Neural cell (in vitro differentiated cells): ENCODE data around the gene PLCB4. TPM values are rescaled to one million over a fixed set of nuclear protein-coding genes. Genes with fewer than 3 reads are reported as not detected.

ENCODE experiments used
- H2AFZ ChIP-seq: fragments of 200-600, 300-800 bp; sonication (generic), shearing (Covaris generic); 2 replicates; pipeline ENCODE4 v1.6.0; 2014; ENCODE audit warnings: low read depth, mild to moderate bottlenecking, antibody characterized with exemption, low read length, moderate library complexity
- H3F3A ChIP-seq: fragments of 200-600 bp; shearing (Covaris generic); 2 replicates; pipeline ENCODE4 v1.6.1; 2016; ENCODE audit warnings: mild to moderate bottlenecking, moderate library complexity, mixed read lengths, antibody characterized with exemption, low read length; ENCODE audit not compliant: insufficient read depth, poor library complexity, severe bottlenecking
- H3K27ac ChIP-seq: fragments of 200-600, 300-800 bp; sonication (generic), shearing (Covaris generic); 2 replicates; pipeline ENCODE4 v1.5.1; 2014; ENCODE audit warnings: mild to moderate bottlenecking, low read length, moderate library complexity
- H3K27me3 ChIP-seq: fragments of 300-800, 200-600 bp; sonication (generic), shearing (Covaris generic); 2 replicates; pipeline ENCODE4 v1.6.0; 2014; ENCODE audit warnings: mild to moderate bottlenecking, low read depth, low read length, moderate library complexity; ENCODE audit not compliant: insufficient read depth
- H3K36me3 ChIP-seq: fragments of 300-800, 200-600 bp; sonication (generic), shearing (Covaris generic); 2 replicates; pipeline ENCODE4 v1.5.1; 2014; ENCODE audit warnings: mild to moderate bottlenecking, antibody characterized with exemption, low read length, moderate library complexity; ENCODE audit not compliant: insufficient read depth
- H3K4me2 ChIP-seq: fragments of 300-800, 200-600 bp; sonication (generic), shearing (Covaris generic); 2 replicates; pipeline ENCODE4 v1.6.0; 2014; ENCODE audit warnings: mild to moderate bottlenecking, low read length
- H3K4me3 ChIP-seq: fragments of 300-800, 200-600 bp; sonication (generic), shearing (Covaris generic); 2 replicates; pipeline ENCODE4 v1.5.1; 2014; ENCODE audit warnings: mild to moderate bottlenecking, low read length, moderate library complexity
- H3K79me2 ChIP-seq: fragments of 200-600 bp; shearing (Covaris generic); replicated peaks from 2 replicates; pipeline ENCODE4 v1.6.0; 2014; ENCODE audit warnings: mild to moderate bottlenecking, low read length, moderate library complexity; ENCODE audit not compliant: insufficient read depth
- H3K9ac ChIP-seq: fragments of 300-800, 200-600 bp; sonication (generic), shearing (Covaris generic); 2 replicates; pipeline ENCODE4 v1.6.1; 2016; ENCODE audit warnings: mild to moderate bottlenecking, low read length, mixed read lengths
- H3K9me2 ChIP-seq: fragments of 200-600 bp; shearing (Covaris generic); 2 replicates; pipeline ENCODE4 v1.6.1; 2016; ENCODE audit warnings: mild to moderate bottlenecking, low read length, mixed read lengths; ENCODE audit not compliant: insufficient read depth
- H3K9me3 ChIP-seq: fragments of 200-600, 300-800 bp; sonication (generic), shearing (Covaris generic); 2 replicates; pipeline ENCODE4 v1.6.1; 2016; ENCODE audit warnings: mild to moderate bottlenecking, mixed run types, low read length, moderate library complexity, mixed read lengths
- H4K20me1 ChIP-seq: fragments of 200-600 bp; shearing (Covaris generic); 2 replicates; pipeline ENCODE4 v1.6.1; 2016; ENCODE audit warnings: mild to moderate bottlenecking, mixed run types; ENCODE audit not compliant: insufficient read depth
- CTCF ChIP-seq: fragments of 450-650 bp; IDR thresholded peaks from 2 replicates; pipeline ENCODE4 v1.5.1; 2014; ENCODE audit warnings: antibody characterized with exemption, mild to moderate bottlenecking, moderate library complexity; ENCODE audit not compliant: poor library complexity, severe bottlenecking
- EP300 ChIP-seq: fragments of 450-650 bp; conservative IDR thresholded peaks from 2 replicates; pipeline ENCODE4 v1.6.1; 2014; ENCODE audit warnings: antibody characterized with exemption, mild to moderate bottlenecking, moderate library complexity; ENCODE audit not compliant: poor library complexity, severe bottlenecking
- EZH2 ChIP-seq: fragments of 200-600, 300-800 bp; shearing (Covaris generic), sonication (generic); IDR thresholded peaks from 2 replicates; pipeline ENCODE4 v1.6.1; 2014; ENCODE audit warnings: antibody characterized with exemption, low read length, borderline replicate concordance, mild to moderate bottlenecking; ENCODE audit not compliant: insufficient read depth, poor library complexity, severe bottlenecking
- MXI1 ChIP-seq: fragments of 450-650 bp; conservative IDR thresholded peaks from 2 replicates; pipeline ENCODE4 v1.6.1; 2014; ENCODE audit warnings: antibody characterized with exemption, mild to moderate bottlenecking; ENCODE audit not compliant: poor library complexity, severe bottlenecking
- POLR2AphosphoS5 ChIP-seq: IDR thresholded peaks from 2 replicates; pipeline ENCODE4 v1.6.1; 2012
- RAD21 ChIP-seq: fragments of 450-650 bp; conservative IDR thresholded peaks from 2 replicates; pipeline ENCODE4 v1.6.1; 2014; ENCODE audit warnings: antibody characterized with exemption, mild to moderate bottlenecking, moderate library complexity
- REST ChIP-seq: IDR thresholded peaks from 2 replicates; pipeline ENCODE4 v1.6.1; 2012; ENCODE audit warnings: borderline replicate concordance
- SMC3 ChIP-seq: fragments of 450-650 bp; conservative IDR thresholded peaks from 2 replicates; pipeline ENCODE4 v1.6.1; 2014; ENCODE audit warnings: antibody characterized with exemption, mild to moderate bottlenecking, moderate library complexity; ENCODE audit not compliant: poor library complexity
- TAF1 ChIP-seq: IDR thresholded peaks from 2 replicates; pipeline ENCODE4 v1.6.1; 2012; ENCODE audit warnings: low read depth
- polyA plus RNA-seq: library from polyadenylated mRNA; depleted of rRNA; stranded (reverse); fragments of >200 nt; gene quantifications from 2 replicates; pipeline ENCODE4 v1.2.3, GENCODE V29; 2014

PLCB4 gene
- polyA plus RNA-seq, 1 donor from 2014 or later: 13.1 TPM

GRCh38 chr20:9323622-9324021, 254.7 kb downstream of the PLCB4 start:
- H3K4me3 ChIP-seq: no peak overlapping the region
- H3K9me3 ChIP-seq: no peaks in the 10 kb centered on the region
- TF ChIP-seq REST (no peak), CTCF (no peak), EP300 (no peak), EZH2 (no peak), SMC3 (no peak)
- no peak overlapping the region for H2AFZ ChIP-seq
- H3K27me3 ChIP-seq: no peaks in the 10 kb centered on the region
- H3F3A ChIP-seq: no peaks in the 10 kb centered on the region
- H3K9ac ChIP-seq: no peak overlapping the region
- H3K4me2 ChIP-seq: no peak overlapping the region
- H3K79me2 ChIP-seq: no peaks in the 10 kb centered on the region
- H3K27ac ChIP-seq: no peak overlapping the region
- no peaks in the 10 kb centered on the region for H3K9me2 ChIP-seq
- no peaks in the 10 kb centered on the region for H4K20me1 ChIP-seq
- H3K36me3 ChIP-seq: no peaks in the 10 kb centered on the region

GRCh38 chr20:9329355-9330101, 260.6 kb downstream of the PLCB4 start:
- Histone ChIP-seq H3K4me2 (no peak overlapping the region), H3F3A (no peaks in the 10 kb centered on the region)

GRCh38 chr20:9330151-9330550, 261.3 kb downstream of the PLCB4 start:
- Histone ChIP-seq H3K9me3 (no peaks in the 10 kb centered on the region), H2AFZ (no peak overlapping the region), H3F3A (no peaks in the 10 kb centered on the region), H3K9me2 (no peaks in the 10 kb centered on the region), H3K27ac (no peak overlapping the region), H3K4me3 (no peak overlapping the region), H3K27me3 (no peaks in the 10 kb centered on the region), H3K79me2 (no peaks in the 10 kb centered on the region), H3K4me2 (no peak overlapping the region), H4K20me1 (no peaks in the 10 kb centered on the region), H3K9ac (no peak overlapping the region), H3K36me3 (no peaks in the 10 kb centered on the region)
- TF ChIP-seq TAF1: no peak
- no peak for TF ChIP-seq MXI1
- TF ChIP-seq CTCF: no peak
- no peak for TF ChIP-seq REST
- no peak for TF ChIP-seq RAD21
- no peak for TF ChIP-seq POLR2AphosphoS5
- no peak for TF ChIP-seq EZH2
- no peak for TF ChIP-seq SMC3
- no peak for TF ChIP-seq EP300

More at GRCh38 chr20:9329355-9330101, 260.6 kb downstream of the PLCB4 start:
- H3K79me2 ChIP-seq: no peaks in the 10 kb centered on the region
- no peaks in the 10 kb centered on the region for H3K9me3 ChIP-seq
- no peaks in the 10 kb centered on the region for H3K9me2 ChIP-seq
- H2AFZ ChIP-seq: no peak overlapping the region
- no peak overlapping the region for H3K4me3 ChIP-seq
- H4K20me1 ChIP-seq: no peaks in the 10 kb centered on the region
- no peak for TF ChIP-seq SMC3
- no peak overlapping the region for H3K9ac ChIP-seq
- H3K36me3 ChIP-seq: no peaks in the 10 kb centered on the region
- no peaks in the 10 kb centered on the region for H3K27me3 ChIP-seq
- no peak overlapping the region for H3K27ac ChIP-seq
